ENCODE measurements around the gene NAALADL2.

- TF ChIP-seq TAF1 (IDR thresholded peaks at IDR 0.05; ENCODE audit: low read depth) (no peak), REST (IDR thresholded peaks at IDR 0.05; ENCODE audit: borderline replicate concordance) (no peak), CTCF (IDR thresholded peaks at IDR 0.05; ENCODE audit: poor library complexity, severe bottlenecking) (no peak), EZH2 (IDR thresholded peaks at IDR 0.05; ENCODE audit: borderline replicate concordance, insufficient read depth, low read length, poor library complexity, severe bottlenecking) (no peak), POLR2AphosphoS5 (IDR thresholded peaks at IDR 0.05) (no peak), RAD21 (conservative IDR thresholded peaks at IDR 0.05) (no peak), MXI1 (conservative IDR thresholded peaks at IDR 0.05; ENCODE audit: poor library complexity, severe bottlenecking) (no peak), SMC3 (conservative IDR thresholded peaks at IDR 0.05; ENCODE audit: poor library complexity) (no peak)
Observed at GRCh38 chr3:175593331-175593730, 734.2 kb downstream of the NAALADL2 start.
